ENCODE data around the gene TMEM231.

The TMEM231 gene

GRCh38 chr16:75584108-75584507 is 28.1 kb upstream of the TMEM231 start:
- H3K36me3 ChIP-seq (ENCODE audit: control insufficient read depth, insufficient read depth, low read length): peaks cover 5% of the 10 kb centered on the region
- H3K27me3 ChIP-seq (ENCODE audit: control insufficient read depth, insufficient read depth, low read length): no peaks in the 10 kb centered on the region
- H3K4me3 ChIP-seq (ENCODE audit: low read depth, low read length): no peak overlapping the region
- H3K9ac ChIP-seq (ENCODE audit: low read length): no peak overlapping the region
- H3K27ac ChIP-seq (ENCODE audit: low read depth, low read length): no peak overlapping the region
- no peaks in the 10 kb centered on the region for H3K4me1 ChIP-seq (ENCODE audit: control insufficient read depth, insufficient read depth, low read length)
- H3K9me3 ChIP-seq (ENCODE audit: control insufficient read depth, insufficient read depth, low read depth, low read length): no peaks in the 10 kb centered on the region

DNA sequence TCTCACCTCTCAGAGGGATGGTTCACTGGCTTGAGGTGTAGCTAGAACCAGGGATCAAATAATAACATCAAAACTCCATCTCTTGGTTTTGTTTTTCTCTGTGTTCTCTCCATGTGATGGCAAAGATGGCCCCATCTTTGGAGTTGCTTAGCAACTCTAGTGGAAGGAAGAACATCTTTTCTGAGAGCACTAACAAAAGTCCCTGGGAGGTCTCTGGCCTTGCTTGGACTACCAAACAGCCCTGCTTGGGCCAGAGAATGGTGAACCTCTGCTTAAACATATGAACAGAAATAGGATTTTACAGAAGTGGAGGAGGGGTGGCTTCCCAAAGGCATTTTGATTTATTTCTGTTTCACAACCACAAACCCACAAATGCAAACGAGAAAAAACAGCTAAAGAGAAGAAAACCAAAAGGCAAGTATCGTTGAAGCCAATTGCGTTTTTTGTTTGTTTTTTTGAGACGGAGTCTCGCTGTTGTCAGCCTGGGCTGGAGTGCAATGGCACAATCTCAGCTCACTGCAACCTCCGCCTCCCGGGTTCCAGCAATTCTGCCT is 23.3 kb upstream of the TMEM231 start:
- H3K27ac ChIP-seq (ENCODE audit: low read depth, low read length): no peak overlapping the region
- H3K27me3 ChIP-seq (ENCODE audit: control insufficient read depth, insufficient read depth, low read length): no peaks in the 10 kb centered on the region
- no peaks in the 10 kb centered on the region for H3K9me3 ChIP-seq (ENCODE audit: control insufficient read depth, insufficient read depth, low read depth, low read length)
- H3K4me3 ChIP-seq (ENCODE audit: low read depth, low read length): no peak overlapping the region
- no peak overlapping the region for H3K9ac ChIP-seq (ENCODE audit: low read length)
- H3K36me3 ChIP-seq (ENCODE audit: control insufficient read depth, insufficient read depth, low read length): peaks cover 46% of the 10 kb centered on the region
- H3K4me1 ChIP-seq (ENCODE audit: control insufficient read depth, insufficient read depth, low read length): peaks cover 13% of the 10 kb centered on the region

DNA sequence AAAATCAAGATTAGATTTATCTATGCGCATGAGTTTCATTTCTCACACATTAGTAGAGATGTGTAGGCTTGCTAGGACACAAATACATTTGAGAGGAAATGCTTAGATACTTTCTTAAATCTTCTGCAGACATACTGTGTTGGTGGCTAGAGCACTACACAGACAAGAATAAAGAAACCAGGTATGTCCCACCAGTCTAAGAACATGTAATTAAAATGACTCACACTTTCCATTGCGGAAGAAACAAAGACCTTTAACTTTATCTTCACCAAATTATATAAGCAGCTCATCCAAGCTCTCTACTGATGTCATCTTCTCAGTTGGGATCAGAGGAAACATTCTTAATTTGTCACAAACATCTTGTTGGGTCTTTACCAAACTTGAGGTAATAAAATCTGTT is 22.7 kb upstream of the TMEM231 start:
- H3K27me3 ChIP-seq (ENCODE audit: control insufficient read depth, insufficient read depth, low read length): no peaks in the 10 kb centered on the region
- H3K4me3 ChIP-seq (ENCODE audit: low read depth, low read length): no peak overlapping the region
- H3K4me1 ChIP-seq (ENCODE audit: control insufficient read depth, insufficient read depth, low read length): peaks cover 13% of the 10 kb centered on the region
- H3K9me3 ChIP-seq (ENCODE audit: control insufficient read depth, insufficient read depth, low read depth, low read length): no peaks in the 10 kb centered on the region
- no peak overlapping the region for H3K9ac ChIP-seq (ENCODE audit: low read length)
- H3K27ac ChIP-seq (ENCODE audit: low read depth, low read length): no peak overlapping the region; the same call in 1 of the 2 replicates
- peaks cover 52% of the 10 kb centered on the region for H3K36me3 ChIP-seq (ENCODE audit: control insufficient read depth, insufficient read depth, low read length)

- no peak overlapping the region for H3K4me3 ChIP-seq (ENCODE audit: low read depth, low read length)
- H3K9me3 ChIP-seq (ENCODE audit: control insufficient read depth, insufficient read depth, low read depth, low read length): no peaks in the 10 kb centered on the region
- no peak overlapping the region for H3K9ac ChIP-seq (ENCODE audit: low read length)
- H3K36me3 ChIP-seq (ENCODE audit: control insufficient read depth, insufficient read depth, low read length): peaks cover 58% of the 10 kb centered on the region
- no peaks in the 10 kb centered on the region for H3K27me3 ChIP-seq (ENCODE audit: control insufficient read depth, insufficient read depth, low read length)
- H3K27ac ChIP-seq (ENCODE audit: low read depth, low read length): no peak overlapping the region
- peaks cover 13% of the 10 kb centered on the region for H3K4me1 ChIP-seq (ENCODE audit: control insufficient read depth, insufficient read depth, low read length)
These were observed 22.2 kb upstream of the TMEM231 start for GRCh38 chr16:75578212-75578611.

DNA sequence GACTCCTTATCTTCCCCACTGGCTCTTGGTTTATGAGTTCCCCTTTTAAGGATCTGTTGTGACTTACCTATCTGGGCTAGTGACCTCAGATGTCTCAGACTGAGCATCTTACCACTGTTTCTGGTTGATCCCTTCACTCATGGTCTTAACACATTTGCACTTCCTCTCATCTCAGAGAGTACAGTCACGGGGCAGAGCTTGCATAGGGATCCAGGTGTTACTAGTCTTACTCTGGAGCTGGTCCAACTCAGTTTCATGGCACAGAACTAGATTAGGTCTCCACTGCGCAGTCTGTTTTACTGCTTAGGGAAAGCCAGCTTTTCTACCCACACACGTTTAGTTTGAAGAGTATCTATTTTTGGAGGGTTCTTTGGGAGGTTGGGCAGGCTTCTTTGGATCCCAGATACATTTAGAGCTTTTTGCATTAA is 20.3 kb upstream of the TMEM231 start:
- Histone ChIP-seq H3K4me3 (ENCODE audit: low read depth, low read length) (no peak overlapping the region), H3K36me3 (ENCODE audit: control insufficient read depth, insufficient read depth, low read length) (peaks cover 72% of the 10 kb centered on the region), H3K9ac (ENCODE audit: low read length) (no peak overlapping the region), H3K27me3 (ENCODE audit: control insufficient read depth, insufficient read depth, low read length) (no peaks in the 10 kb centered on the region), H3K4me1 (ENCODE audit: control insufficient read depth, insufficient read depth, low read length) (peaks cover 13% of the 10 kb centered on the region), H3K9me3 (ENCODE audit: control insufficient read depth, insufficient read depth, low read depth, low read length) (no peaks in the 10 kb centered on the region), H3K27ac (ENCODE audit: low read depth, low read length) (no peak overlapping the region)

DNA sequence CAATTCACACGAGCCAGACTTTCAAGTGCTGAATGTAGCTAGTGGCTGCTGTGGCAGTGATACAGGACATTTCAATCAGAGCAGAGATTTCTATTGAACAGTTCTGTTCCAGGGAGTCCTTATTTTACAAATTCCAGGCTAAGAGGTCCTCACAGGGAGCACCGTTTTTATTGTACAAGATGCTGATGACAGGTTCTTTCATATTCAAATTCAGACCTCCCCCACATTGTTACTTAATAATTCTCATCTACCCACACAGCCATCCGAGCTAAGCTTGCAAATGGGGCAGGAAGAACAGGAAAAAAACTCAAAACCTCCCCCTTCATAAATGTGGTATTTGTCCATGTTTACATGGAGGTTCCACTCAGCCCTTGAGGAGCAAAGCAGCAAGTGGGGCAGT is 19.9 kb upstream of the TMEM231 start:
- no peaks in the 10 kb centered on the region for H3K27me3 ChIP-seq (ENCODE audit: control insufficient read depth, insufficient read depth, low read length)
- H3K4me3 ChIP-seq (ENCODE audit: low read depth, low read length): no peak overlapping the region
- H3K4me1 ChIP-seq (ENCODE audit: control insufficient read depth, insufficient read depth, low read length): peaks cover 13% of the 10 kb centered on the region
- peaks cover 76% of the 10 kb centered on the region for H3K36me3 ChIP-seq (ENCODE audit: control insufficient read depth, insufficient read depth, low read length)
- H3K9me3 ChIP-seq (ENCODE audit: control insufficient read depth, insufficient read depth, low read depth, low read length): no peaks in the 10 kb centered on the region
- no peak overlapping the region for H3K27ac ChIP-seq (ENCODE audit: low read depth, low read length)
- no peak overlapping the region for H3K9ac ChIP-seq (ENCODE audit: low read length)

GRCh38 chr16:75573955-75574354 is 17.9 kb upstream of the TMEM231 start:
- Histone ChIP-seq H3K36me3 (ENCODE audit: control insufficient read depth, insufficient read depth, low read length) (peaks cover 89% of the 10 kb centered on the region), H3K27ac (ENCODE audit: low read depth, low read length) (no peak overlapping the region), H3K9ac (ENCODE audit: low read length) (no peak overlapping the region), H3K4me3 (ENCODE audit: low read depth, low read length) (no peak overlapping the region), H3K9me3 (ENCODE audit: control insufficient read depth, insufficient read depth, low read depth, low read length) (no peaks in the 10 kb centered on the region), H3K27me3 (ENCODE audit: control insufficient read depth, insufficient read depth, low read length) (no peaks in the 10 kb centered on the region), H3K4me1 (ENCODE audit: control insufficient read depth, insufficient read depth, low read length) (peaks cover 13% of the 10 kb centered on the region)

- peaks cover 13% of the 10 kb centered on the region for H3K4me1 ChIP-seq (ENCODE audit: control insufficient read depth, insufficient read depth, low read length)
- H3K27ac ChIP-seq (ENCODE audit: low read depth, low read length): no peak overlapping the region
- H3K9me3 ChIP-seq (ENCODE audit: control insufficient read depth, insufficient read depth, low read depth, low read length): no peaks in the 10 kb centered on the region
- H3K36me3 ChIP-seq (ENCODE audit: control insufficient read depth, insufficient read depth, low read length): peaks cover 89% of the 10 kb centered on the region
- no peak overlapping the region for H3K9ac ChIP-seq (ENCODE audit: low read length)
- H3K27me3 ChIP-seq (ENCODE audit: control insufficient read depth, insufficient read depth, low read length): no peaks in the 10 kb centered on the region
- no peak overlapping the region for H3K4me3 ChIP-seq (ENCODE audit: low read depth, low read length)
These were observed 17.0 kb upstream of the TMEM231 start for GRCh38 chr16:75572864-75573542.

DNA sequence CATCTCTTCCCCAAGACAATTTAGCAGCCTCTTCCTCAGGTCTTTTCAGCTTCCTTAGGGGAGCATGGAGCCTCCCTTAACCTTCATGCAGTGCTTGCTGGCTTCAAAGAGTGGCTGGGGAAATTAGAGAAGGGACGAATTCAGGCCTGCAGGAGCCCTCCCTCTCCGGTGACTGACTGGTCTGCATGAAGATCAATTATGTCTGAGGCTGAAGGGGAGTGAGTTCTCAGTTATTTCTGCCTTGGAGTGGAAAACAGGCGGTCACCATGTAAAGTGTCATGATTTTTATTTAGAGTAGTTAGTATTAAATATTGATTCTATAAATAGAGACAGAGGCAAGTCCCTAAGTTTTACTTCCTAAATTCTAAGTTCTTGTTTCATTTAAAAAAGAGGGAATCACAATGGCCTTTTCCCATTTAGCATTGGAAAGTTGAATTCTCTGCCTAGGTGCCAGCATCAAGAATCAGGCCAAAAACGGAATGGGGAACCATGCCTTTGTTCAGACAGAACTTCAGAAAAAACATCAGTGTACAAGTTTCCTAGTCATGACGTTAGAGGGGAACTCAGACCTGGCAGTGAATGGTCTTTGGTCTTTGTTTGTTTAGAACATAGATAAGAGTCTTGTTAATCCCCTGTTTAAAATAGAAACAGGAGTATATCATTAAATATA is 14.5 kb upstream of the TMEM231 start:
- H3K4me3 ChIP-seq (ENCODE audit: low read depth, low read length): no peak overlapping the region
- peaks cover 71% of the 10 kb centered on the region for H3K36me3 ChIP-seq (ENCODE audit: control insufficient read depth, insufficient read depth, low read length)
- no peak overlapping the region for H3K9ac ChIP-seq (ENCODE audit: low read length)
- H3K9me3 ChIP-seq (ENCODE audit: control insufficient read depth, insufficient read depth, low read depth, low read length): no peaks in the 10 kb centered on the region
- no peaks in the 10 kb centered on the region for H3K27me3 ChIP-seq (ENCODE audit: control insufficient read depth, insufficient read depth, low read length)
- no peak overlapping the region for H3K27ac ChIP-seq (ENCODE audit: low read depth, low read length)
- H3K4me1 ChIP-seq (ENCODE audit: control insufficient read depth, insufficient read depth, low read length): peaks cover 6% of the 10 kb centered on the region; the same call in 1 of the 2 replicates

- Histone ChIP-seq H3K4me1 (ENCODE audit: control insufficient read depth, insufficient read depth, low read length) (peaks cover 18% of the 10 kb centered on the region), H3K9ac (ENCODE audit: low read length) (no peak overlapping the region), H3K4me3 (ENCODE audit: low read depth, low read length) (no peak overlapping the region), H3K27me3 (ENCODE audit: control insufficient read depth, insufficient read depth, low read length) (no peaks in the 10 kb centered on the region), H3K9me3 (ENCODE audit: control insufficient read depth, insufficient read depth, low read depth, low read length) (no peaks in the 10 kb centered on the region), H3K27ac (ENCODE audit: low read depth, low read length) (no peak overlapping the region), H3K36me3 (ENCODE audit: control insufficient read depth, insufficient read depth, low read length) (peaks cover 50% of the 10 kb centered on the region)
These were observed 11.9 kb upstream of the TMEM231 start for GRCh38 chr16:75567911-75568310.

DNA sequence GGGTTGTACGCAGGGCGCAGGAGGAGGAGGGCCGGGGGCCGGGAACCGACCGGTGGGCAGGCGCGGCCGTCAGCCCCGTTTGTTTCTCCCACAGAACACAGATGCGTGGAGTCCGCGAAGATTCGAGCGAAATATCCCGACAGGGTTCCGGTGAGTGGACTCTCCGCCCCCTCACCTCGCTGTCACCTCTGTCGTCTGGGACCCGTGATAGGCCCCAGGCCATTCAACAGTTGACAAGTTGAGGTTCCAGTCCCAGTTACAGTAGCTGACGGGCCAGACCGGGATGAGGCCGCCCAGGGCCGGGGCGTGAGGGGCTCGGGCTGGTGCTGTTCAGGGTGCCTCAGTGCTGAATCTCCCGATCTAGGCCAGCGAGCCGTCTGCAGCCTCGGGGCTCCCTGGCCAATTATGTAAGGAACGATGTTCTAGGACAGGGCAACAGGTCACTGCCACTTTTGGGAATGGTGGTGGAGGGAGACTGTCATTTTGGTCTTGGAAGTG is 10.8 kb upstream of the TMEM231 start:
- Histone ChIP-seq H3K27ac (ENCODE audit: low read depth, low read length) (peak overlapping the region; percentile 56; the same call in 1 of the 2 replicates), H3K4me3 (ENCODE audit: low read depth, low read length) (peak overlapping the region; percentile 86), H3K4me1 (ENCODE audit: control insufficient read depth, insufficient read depth, low read length) (peaks cover 18% of the 10 kb centered on the region), H3K36me3 (ENCODE audit: control insufficient read depth, insufficient read depth, low read length) (peaks cover 40% of the 10 kb centered on the region), H3K27me3 (ENCODE audit: control insufficient read depth, insufficient read depth, low read length) (no peaks in the 10 kb centered on the region), H3K9ac (ENCODE audit: low read length) (peak overlapping the region; percentile 75), H3K9me3 (ENCODE audit: control insufficient read depth, insufficient read depth, low read depth, low read length) (no peaks in the 10 kb centered on the region)
